GM21423 (cell line): ENCODE data around the gene CDK5RAP3.

Experiments
- ATAC-seq: cut with Tn5 transposase; IDR thresholded peaks from one replicate; pipeline ENCODE4 v1.9.1; 2021; ENCODE audit warnings: mild to moderate bottlenecking, moderate library complexity; ENCODE audit not compliant: unreplicated experiment

CDK5RAP3 gene

DNA sequence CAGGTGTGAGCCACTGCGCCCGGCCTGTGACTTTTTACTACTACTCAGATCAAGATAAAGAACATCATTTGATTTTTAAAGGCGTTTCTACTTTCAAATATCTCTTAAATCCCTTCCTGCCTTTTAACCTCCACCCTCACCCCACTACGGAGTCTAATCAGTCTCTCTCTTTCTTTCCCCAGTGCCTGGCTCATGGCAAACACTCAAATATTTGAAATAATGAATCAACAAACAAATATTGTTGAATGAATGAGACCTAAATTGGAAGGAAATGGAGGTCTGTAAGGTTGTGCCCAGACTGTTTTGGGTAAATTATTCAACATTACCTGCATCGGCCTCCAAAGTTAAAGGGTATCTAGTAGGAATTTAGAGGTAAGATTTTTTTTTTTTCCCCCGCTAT is 52.0 kb downstream of the CDK5RAP3 start:
- ATAC-seq: no peak

DNA sequence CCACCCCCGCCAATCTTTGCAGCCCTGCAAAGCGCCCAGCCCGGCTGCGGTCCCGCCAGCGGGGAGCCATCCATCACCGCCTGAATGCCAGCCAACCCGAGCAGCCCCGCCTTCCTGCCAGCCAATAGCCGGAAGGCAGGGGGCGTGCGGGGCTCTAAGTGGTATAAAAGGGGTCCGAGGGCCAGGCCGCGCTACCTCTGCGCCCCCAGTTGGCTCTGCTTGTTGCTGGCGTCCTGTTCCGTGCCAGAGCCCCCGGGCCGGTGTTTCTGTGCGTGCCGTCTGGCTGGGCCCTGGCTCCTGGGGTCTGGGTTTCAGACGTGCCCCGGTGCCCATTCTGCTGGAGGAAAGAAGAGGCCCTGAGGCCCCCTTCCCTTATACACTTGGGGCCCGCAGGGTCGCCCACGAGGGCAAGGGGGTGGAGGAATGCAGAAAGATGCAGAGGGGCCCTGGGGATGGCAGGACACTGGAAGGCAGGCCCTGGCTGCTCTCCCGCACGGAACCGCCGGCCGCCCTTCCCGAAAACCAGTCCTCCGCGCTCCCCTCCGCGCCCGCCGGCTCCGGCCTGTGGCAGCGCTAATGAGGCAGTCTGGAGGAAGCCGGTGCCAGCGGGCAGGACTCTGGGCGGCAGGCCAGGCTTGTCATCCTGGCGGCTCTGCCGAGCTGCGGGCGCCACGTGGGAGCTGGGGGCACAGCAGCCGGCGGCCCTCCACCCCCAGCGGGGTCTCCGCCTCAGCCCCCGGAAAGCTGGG is 52.7 kb downstream of the CDK5RAP3 start:
- no peak for ATAC-seq

DNA sequence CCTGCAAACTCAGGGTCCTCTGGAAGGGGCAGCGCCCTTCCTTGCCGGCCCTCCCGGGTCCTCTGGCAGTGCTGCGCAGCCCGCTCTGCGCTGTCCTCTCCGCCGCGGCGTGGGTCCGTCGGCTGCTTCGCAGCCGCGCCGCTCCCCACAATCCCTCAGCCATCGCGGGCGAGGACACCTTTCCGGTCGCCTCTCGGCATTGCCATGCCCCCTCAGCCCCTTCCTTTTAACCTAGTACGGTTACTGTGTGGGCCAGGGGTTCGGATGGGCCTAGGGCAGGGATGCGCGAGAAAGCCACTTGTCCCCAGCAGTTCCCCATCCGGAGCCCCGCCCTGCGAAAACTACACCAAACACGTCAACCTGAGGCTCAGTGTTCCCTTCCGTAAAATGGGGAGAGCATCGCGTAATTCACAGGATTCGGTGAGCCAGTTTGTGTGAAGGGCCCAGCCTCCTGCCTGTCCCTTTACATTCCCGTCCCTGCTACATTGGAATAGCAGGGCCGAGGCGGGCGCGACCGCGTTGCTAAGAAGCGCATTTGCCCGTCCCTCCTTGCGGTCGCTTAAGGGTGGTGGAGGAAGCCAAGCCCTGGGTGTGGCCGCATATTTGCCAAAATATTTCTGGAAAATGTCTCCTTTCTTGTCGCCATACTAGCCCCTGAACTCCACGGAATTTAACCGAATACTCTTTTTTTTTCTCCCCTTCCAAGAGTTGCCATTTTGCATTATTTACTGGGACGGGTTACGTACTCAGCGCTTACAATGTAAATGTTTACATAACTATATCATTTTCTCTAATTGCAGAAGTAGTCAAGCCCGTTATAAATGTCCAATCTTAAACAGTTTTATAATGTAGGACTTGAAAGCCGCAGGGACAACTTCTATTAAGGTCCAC is 53.5 kb downstream of the CDK5RAP3 start:
- no peak for ATAC-seq

DNA sequence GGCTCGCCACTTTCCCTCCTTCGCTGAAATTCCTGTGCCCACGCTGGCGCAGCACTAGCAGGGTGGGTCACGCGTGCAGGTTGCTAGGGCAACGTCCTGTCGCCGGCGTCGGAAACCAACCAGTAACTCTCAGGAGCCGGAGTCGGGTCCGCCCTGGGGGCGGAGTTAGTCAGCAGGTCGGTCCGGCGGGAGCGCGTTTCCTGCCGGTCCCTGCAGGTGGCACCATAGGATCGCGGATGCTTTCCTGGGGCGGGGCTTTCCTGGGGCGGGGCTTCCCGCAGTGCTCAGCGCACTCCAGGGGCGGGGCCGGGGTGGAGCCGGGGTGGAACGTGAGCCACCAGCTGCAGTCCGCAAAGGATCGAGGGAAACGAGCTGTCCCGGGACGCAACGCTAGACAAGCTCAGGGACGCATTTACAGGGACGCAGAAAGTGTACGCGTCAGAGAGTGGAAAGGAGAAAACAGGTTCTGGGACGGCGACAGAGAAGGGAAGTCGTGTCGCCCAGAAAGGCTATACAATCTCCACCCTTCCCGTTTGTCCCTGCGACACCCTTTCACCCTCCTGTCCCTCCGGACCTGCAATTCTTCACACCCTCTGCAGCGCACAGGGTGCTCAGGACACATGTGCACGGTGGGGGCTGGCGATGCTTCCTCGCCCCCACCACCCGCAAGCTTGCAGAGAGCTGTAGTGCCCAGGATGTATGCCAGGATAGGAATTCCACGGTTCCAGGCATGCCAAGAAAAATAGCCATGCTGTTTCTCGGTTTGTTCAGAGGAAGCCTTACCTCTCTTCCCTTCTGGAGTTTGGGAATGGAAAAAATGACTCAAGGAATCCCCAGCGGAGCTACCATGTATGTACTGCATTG is 54.4 kb downstream of the CDK5RAP3 start:
- peak; percentile 87 for ATAC-seq

DNA sequence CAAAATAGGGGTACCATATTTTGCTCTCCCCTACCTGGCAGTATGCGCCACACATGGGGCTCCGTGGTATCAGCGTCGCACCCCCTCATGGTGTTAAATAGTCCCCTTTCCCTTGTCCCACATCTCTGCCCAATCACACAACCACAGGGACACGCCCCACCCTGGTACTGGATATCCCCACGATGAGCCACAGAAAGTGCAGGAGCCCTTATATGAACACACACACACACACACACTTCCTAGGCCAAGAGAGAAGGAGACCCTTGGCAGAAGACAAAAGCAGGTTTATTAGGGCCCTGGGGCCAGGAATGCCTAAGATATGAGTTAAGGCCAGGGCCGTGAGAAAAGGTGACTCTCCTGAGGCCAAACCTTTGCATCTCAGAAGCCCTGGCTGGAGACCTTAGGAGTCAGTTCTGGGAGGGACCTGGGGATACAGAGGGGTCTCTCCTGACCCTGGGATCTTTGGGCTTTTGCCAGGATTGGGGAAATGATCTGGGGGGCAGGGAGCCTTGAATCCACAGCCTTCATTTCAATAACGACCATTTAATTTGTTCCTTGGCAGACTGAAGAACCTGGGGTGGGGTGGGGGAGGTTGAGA is 55.1 kb downstream of the CDK5RAP3 start:
- ATAC-seq: no peak

DNA sequence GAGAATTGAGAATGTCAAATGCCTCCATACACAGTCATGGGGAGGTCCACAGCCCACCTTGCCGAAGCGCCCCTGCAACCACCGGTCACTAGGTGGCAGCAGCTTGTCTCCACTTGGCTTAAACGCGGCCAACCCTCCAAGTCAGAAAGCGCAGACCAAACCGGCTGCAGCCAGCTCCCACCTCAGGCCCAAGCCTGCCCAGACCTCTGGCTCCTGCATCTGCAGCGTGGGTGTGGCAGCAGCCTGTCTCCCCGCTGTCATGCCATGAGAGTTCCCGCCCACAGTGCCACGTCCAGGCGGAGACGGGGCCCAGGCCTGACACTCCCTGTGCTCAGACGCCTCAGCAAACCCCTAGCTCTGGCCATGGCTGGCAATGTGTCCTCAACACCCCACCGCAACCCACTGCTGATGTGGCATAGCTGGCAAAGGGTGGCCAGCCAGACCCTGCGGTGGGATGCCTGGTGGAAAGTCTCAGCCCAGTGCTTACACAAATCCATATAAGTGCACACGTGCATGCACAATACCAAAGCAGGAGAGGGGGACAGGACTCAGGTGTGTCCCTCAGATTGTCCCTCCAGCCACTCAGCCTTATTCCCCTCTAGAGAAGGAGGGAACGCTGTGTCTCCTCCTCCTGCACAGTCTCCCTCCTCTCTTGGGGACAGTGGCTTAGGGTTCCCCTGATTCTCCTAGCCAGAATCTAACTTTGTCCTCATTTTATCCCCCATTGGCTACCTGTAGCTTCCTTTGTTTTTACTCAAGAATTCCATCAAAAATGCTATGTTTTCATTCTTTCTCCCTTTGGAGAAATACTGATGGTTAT is 55.8 kb downstream of the CDK5RAP3 start:
- peak; percentile 35 for ATAC-seq

DNA sequence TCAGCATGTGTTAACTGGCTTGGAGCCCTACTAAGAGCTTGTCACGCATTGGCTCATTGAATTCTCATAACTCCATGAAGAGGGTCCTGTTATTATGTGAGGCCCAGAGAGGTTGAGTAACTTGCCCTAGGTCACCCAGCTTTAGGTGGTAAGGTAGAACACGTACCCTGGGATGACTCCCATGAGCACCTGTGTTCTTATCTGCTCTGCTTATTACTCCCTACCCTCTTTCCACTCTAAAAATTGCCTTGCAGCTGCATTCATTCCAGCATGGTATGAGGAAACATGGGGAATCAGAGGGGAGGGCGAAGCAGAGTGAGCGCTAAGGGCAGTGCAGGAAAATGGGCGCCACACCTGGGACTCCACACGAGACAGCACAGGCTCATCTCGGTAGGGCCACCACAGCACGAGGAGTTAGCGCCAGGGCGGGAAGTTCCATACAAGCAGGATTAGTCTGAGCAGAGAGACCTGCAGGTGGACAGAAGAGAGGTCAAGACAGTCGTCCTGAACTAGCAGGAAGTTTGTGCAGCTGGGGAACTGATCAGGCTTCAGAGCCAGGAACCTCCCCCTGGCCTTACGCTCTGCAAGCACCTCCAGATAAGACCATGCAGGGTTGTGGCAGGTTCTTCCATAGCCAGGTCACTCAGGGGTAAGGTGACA is 56.5 kb downstream of the CDK5RAP3 start:
- no peak for ATAC-seq

DNA sequence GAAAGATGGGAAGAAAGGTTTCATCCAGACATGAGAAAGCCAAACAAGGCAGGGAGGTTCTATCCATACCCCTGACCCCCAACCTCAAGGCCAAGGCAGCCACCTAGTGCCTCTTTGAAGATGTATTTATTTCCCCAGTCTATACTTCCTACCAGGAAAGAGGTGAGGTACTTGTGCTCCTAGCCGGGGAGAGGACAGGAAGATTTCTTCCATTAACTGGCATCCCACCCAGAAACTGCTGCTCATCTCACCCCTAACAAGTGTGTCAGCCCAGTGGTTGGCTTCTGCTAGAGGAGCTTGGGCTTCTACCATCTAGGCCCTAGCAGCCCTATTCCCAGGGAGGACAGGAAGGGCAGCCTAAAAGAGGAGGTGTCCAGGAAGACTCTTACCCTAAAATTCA is 57.8 kb downstream of the CDK5RAP3 start:
- ATAC-seq: no peak

DNA sequence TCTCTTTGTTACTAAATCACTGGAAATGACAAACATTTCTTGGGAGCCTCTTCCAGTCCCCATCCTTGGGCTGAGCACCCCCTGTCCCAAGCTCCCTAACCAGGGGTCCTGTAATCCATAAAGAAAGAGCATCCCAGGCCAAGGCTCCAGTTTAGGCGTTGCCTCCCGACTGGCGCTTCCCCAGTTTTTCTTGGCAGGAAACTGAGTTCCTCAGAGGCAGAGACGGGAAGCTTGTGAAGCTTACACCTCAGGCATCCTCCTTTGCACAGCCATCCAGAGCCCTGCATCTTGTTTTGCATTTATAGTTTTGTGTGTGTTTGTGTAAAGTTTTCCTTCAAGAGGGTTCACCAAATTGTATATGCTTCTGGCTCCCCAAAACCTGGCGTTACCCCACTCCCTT is 59.6 kb downstream of the CDK5RAP3 start:
- ATAC-seq: no peak
